GM12872 (cell line): ENCODE results near the gene JAZF1.

Experiments
- CTCF ChIP-seq: IDR thresholded peaks from 3 replicates; pipeline ENCODE4 v1.5.1; 2011; ENCODE audit warnings: low read depth, mild to moderate bottlenecking, low read length, moderate library complexity; ENCODE audit not compliant: insufficient read depth

Gene JAZF1

DNA sequence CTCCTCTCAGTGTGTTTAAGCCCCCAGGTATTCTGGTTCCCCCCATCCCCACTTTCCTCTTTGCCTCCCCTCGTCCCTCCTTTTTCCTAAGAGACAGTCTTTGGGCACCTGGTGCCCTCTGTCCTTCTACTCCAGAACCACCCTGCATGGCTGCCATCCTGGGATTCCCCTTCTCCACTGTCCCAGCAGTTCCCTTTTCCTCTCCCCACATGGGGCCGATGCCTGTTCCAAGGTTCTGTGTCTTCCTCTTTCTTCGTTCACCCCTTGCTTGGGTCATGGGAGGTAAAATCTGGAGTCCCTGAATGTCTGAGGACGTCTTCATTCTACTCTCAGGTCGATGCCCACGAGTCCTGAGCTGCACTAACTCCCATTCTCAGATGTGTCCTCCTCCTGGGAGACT, 319.8 kb downstream of the JAZF1 start:
- TF ChIP-seq CTCF: no peak

DNA sequence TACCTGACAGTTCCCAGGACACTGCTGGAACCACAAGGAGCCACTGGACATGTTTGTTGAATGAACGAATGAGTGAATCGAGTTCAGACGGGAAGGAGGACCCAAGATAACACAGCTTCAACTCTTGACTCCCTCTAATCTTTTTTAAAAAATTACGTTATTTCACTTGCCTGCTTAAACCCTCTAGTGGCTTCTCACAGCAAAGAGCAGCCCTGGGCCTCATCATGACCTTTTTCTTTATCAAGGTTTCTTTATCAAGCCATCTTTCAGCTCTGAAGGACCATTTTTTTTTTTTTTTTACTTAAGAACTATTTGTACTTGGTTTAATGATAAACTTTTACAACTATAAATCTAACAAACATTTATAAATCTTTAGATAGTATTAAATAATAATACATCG, 330.1 kb downstream of the JAZF1 start:
- no peak for TF ChIP-seq CTCF

DNA sequence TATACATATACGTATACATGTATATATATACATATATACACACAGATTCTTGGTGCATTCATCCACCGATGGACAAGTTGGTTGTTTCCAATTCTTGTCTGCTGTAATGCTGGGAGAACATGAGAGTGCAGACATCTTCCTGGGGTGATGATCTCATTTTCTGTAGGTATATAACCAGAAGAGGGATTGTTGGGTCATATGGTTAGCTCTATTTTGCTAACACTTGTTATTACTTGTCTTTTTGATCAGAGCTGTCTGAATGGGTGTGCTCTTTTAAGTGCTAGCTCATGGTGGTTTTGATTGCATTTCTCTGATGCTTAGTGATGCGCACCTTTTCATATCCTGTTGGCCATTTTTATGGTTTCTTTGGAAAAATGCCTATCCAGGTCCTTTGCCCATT, 334.2 kb downstream of the JAZF1 start:
- TF ChIP-seq CTCF: no peak

GRCh38 chr7:27843584-27844305, 336.9 kb downstream of the JAZF1 start:
- no peak for TF ChIP-seq CTCF

GRCh38 chr7:27842851-27843250, 337.7 kb downstream of the JAZF1 start:
- TF ChIP-seq CTCF: no peak

DNA sequence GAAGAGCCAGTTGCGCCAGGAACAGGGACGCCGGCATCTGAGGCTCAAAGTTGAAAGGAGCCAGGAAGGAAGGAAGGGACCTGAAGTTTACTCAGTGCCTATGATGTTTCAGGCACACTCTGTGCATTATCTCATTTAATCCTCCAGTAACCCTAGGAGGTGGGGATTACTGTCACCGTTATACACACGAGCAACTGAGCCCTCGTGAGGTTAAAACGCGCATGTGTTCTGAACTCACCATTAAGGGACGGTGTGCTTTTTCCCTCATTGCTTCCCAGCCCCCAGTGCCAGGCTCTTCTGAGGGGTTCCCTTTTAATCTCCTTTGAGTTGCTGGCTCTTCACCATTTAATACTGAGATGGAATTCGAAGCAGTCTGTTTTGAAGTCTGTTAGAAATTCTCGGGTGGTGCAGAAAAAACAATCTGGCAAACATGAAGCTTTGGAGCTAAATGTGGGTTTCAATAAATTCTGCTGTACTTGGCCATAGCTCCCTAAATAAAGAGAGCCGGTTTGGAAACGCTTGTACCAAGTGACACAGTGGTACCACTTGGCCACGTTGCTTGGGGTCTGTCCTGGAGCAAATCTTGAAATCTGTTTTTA, 338.4 kb downstream of the JAZF1 start:
- no peak for TF ChIP-seq CTCF

DNA sequence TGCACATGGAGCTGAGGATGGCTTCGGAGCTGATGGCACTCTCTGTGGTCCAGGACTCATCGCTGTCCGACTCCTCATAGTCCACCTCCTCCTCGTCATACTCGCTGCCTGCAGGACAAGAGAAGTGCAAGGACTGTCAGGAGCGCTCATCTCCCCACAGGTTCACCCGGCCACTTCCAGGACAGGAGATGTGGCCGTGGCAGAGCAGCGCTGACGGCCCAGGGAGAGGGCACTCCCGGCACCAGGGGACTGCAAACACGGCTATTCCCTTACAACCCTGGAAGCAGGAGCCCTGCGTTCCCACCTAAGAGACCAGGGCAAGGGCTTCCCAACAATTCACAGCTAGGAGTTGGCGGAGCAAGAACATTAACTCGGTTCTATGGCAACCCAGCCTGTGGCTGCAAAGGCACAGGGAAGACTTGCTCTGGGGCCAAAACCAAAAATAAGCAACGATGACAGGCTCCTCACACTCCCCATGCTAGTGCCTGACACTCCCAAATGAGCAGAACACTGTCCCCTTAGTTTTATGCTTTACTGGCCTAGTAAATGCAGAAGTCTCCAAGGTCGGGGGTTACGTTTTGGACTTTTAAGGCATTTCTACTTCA, 339.7 kb downstream of the JAZF1 start:
- no peak for TF ChIP-seq CTCF
